HepG2 (cell line): ENCODE measurements around the gene KSR1. TPM values are rescaled to one million over a fixed set of nuclear protein-coding genes. Genes with fewer than 3 reads are reported as not detected.

Experiments
- ATAD3A ChIP-seq: sonication (generic); formaldehyde crosslinking; IDR thresholded peaks from 2 replicates; pipeline ENCODE4 v1.4.0; 2020; ENCODE audit warnings: missing genetic modification reagents
- ATF1 ChIP-seq: IDR thresholded peaks from 2 replicates; pipeline ENCODE4 v1.6.1; 2016; ENCODE audit warnings: mild to moderate bottlenecking, control low read depth
- CAMTA2 ChIP-seq: sonication (generic); formaldehyde crosslinking; IDR thresholded peaks from 2 replicates; pipeline ENCODE4 v1.4.0; 2020; ENCODE audit warnings: mild to moderate bottlenecking, missing genetic modification reagents, borderline replicate concordance
- DPF2 ChIP-seq: sonication (generic); formaldehyde crosslinking; IDR thresholded peaks from 2 replicates; pipeline ENCODE4 v1.4.0; 2020; ENCODE audit warnings: mild to moderate bottlenecking, low read depth, missing genetic modification reagents, borderline replicate concordance
- FOSL2 ChIP-seq: sonication (generic); formaldehyde crosslinking; IDR thresholded peaks from 2 replicates; pipeline ENCODE4 v1.4.0; 2020; ENCODE audit warnings: missing genetic modification reagents
- GFI1 ChIP-seq: sonication (generic); formaldehyde crosslinking; IDR thresholded peaks from 2 replicates; pipeline ENCODE4 v1.5.0; 2020; ENCODE audit warnings: missing genetic modification reagents, mild to moderate bottlenecking, borderline replicate concordance
- HES4 ChIP-seq: sonication (generic); formaldehyde crosslinking; IDR thresholded peaks from 2 replicates; pipeline ENCODE4 v1.9.0; 2021; ENCODE audit warnings: mild to moderate bottlenecking, missing genetic modification reagents, borderline replicate concordance
- HOXD1 ChIP-seq: sonication (generic); formaldehyde crosslinking; IDR thresholded peaks from 2 replicates; pipeline ENCODE4 v1.5.0; 2020; ENCODE audit warnings: missing genetic modification reagents
- KDM6A ChIP-seq: IDR thresholded peaks from 2 replicates; pipeline ENCODE4 v1.6.1; 2016; ENCODE audit warnings: low read depth
- NFATC3 ChIP-seq: sonication (generic); formaldehyde crosslinking; IDR thresholded peaks from 2 replicates; pipeline ENCODE4 v1.5.1; 2020; ENCODE audit warnings: mild to moderate bottlenecking, missing genetic modification reagents
- RORA ChIP-seq: sonication (generic); formaldehyde crosslinking; IDR thresholded peaks from 2 replicates; pipeline ENCODE4 v1.5.0; 2020; ENCODE audit warnings: mild to moderate bottlenecking, missing genetic modification reagents, moderate library complexity
- SATB2 ChIP-seq: sonication (generic); formaldehyde crosslinking; IDR thresholded peaks from 2 replicates; pipeline ENCODE4 v1.5.0; 2020; ENCODE audit warnings: missing genetic modification reagents
- SMC3 ChIP-seq: IDR thresholded peaks from 2 replicates; pipeline ENCODE4 v1.6.1; 2011; ENCODE audit warnings: low read length, improper control_type of control experiment
- SOX13 ChIP-seq, 3 experiments: fragments of 450-650 bp in 1 of 3; sonication (generic) in 1 of 3; formaldehyde crosslinking in 1 of 3; IDR thresholded peaks in 2 of 3; conservative IDR thresholded peaks in 1 of 3; 2 replicates each; pipeline versions ENCODE4 v1.5.0 to v1.6.1; 2016 to 2020; ENCODE audit warnings: antibody characterized with exemption in 1 of 3, mild to moderate bottlenecking in 1 of 3, missing compliant biosample characterization in 1 of 3, missing genetic modification reagents in 1 of 3, moderate library complexity in 1 of 3
- TEAD2 ChIP-seq: sonication (generic); formaldehyde crosslinking; IDR thresholded peaks from 2 replicates; pipeline ENCODE4 v1.9.0; 2021; ENCODE audit warnings: missing genetic modification reagents
- TERF1 ChIP-seq: sonication (generic); formaldehyde crosslinking; IDR thresholded peaks from 2 replicates; pipeline ENCODE4 v1.8.0; 2022; ENCODE audit warnings: mild to moderate bottlenecking, missing genetic modification reagents, moderate library complexity
- UBTF ChIP-seq: sonication (generic); formaldehyde crosslinking; IDR thresholded peaks from 2 replicates; pipeline ENCODE4 v1.4.0; 2020; ENCODE audit warnings: mild to moderate bottlenecking, missing genetic modification reagents
- XBP1 ChIP-seq: sonication (generic); formaldehyde crosslinking; IDR thresholded peaks from 2 replicates; pipeline ENCODE4 v1.5.0; 2020; ENCODE audit warnings: missing genetic modification reagents
- ZBTB38 ChIP-seq: sonication (generic); formaldehyde crosslinking; IDR thresholded peaks from 2 replicates; pipeline ENCODE4 v1.5.1; 2020; ENCODE audit warnings: mild to moderate bottlenecking, missing genetic modification reagents
- ZMYM2 ChIP-seq: sonication (generic); formaldehyde crosslinking; IDR thresholded peaks from 2 replicates; pipeline ENCODE4 v1.8.0; 2022; ENCODE audit warnings: mild to moderate bottlenecking, missing genetic modification reagents
- ZNF230 ChIP-seq: sonication (generic); formaldehyde crosslinking; IDR thresholded peaks from 2 replicates; pipeline ENCODE4 v1.4.0; 2020; ENCODE audit warnings: mild to moderate bottlenecking, missing genetic modification reagents
- ZNF329 ChIP-seq: sonication (generic); formaldehyde crosslinking; IDR thresholded peaks from 2 replicates; pipeline ENCODE4 v1.9.0; 2021; ENCODE audit warnings: low read depth, mild to moderate bottlenecking, missing genetic modification reagents
- ZNF530 ChIP-seq: sonication (generic); formaldehyde crosslinking; IDR thresholded peaks from 2 replicates; pipeline ENCODE4 v1.5.0; 2020; ENCODE audit warnings: low read depth, mild to moderate bottlenecking, missing genetic modification reagents
- ZNF577 ChIP-seq: sonication (generic); formaldehyde crosslinking; IDR thresholded peaks from 2 replicates; pipeline ENCODE4 v1.4.0; 2020; ENCODE audit warnings: mild to moderate bottlenecking, low read depth, missing genetic modification reagents, borderline replicate concordance
- polyA plus RNA-seq, 8 experiments: library from polyadenylated mRNA; depleted of rRNA in 3 of 8; stranded (reverse) in 7 of 8; unstranded in 1 of 8; fragments of >200 nt; fragmentation: Illumina TruSeq in 4 of 8; extraction: Trizol in 4 of 8; gene quantifications; 2 replicates each; pipeline versions ENCODE4 v1.2.1 to v1.2.3, GENCODE V29; 2011 to 2016; ENCODE audit warnings: low read depth in 4 of 8, missing spikeins in 1 of 8, mixed read lengths in 1 of 8; ENCODE audit not compliant: insufficient read depth in 1 of 8
- total RNA-seq, 5 experiments: library from RNA; depleted of rRNA; stranded (reverse); fragments of >200 nt; fragmentation: Illumina TruSeq; extraction: Trizol; gene quantifications; 2 replicates each; pipeline ENCODE4 v1.2.3, GENCODE V29; 2016; ENCODE audit warnings: low read depth in 1 of 5
- TF ChIP-seq, protein P1 (sequence below), 2 experiments: IDR thresholded peaks; 2 replicates each; pipeline ENCODE4 v1.6.1; 2011 to 2012; ENCODE audit warnings: low read length in 2 of 2, borderline replicate concordance in 1 of 2, low read depth in 1 of 2, mild to moderate bottlenecking in 1 of 2, moderate library complexity in 1 of 2

Gene KSR1
- total and polyA plus RNA-seq, 2 of the 13 experiments (the other 11 are each of a cell fraction or from before 2014, with no cell fraction given), result 10.1 to 16.6 TPM

GRCh38 chr17:27551701-27552248, 95.5 kb downstream of the KSR1 start (continued):
- TF ChIP-seq NFATC3 (CRISPR knock-in tag) (no peak), ZNF230 (no peak), TEAD2 (CRISPR knock-in tag) (no peak), CAMTA2 (CRISPR knock-in tag) (no peak), HOXD1 (CRISPR knock-in tag) (no peak), FOSL2 (peak; percentile 99), ATAD3A (CRISPR knock-in tag) (no peak), SATB2 (CRISPR knock-in tag) (no peak), ZBTB38 (CRISPR knock-in tag) (no peak), ZMYM2 (CRISPR knock-in tag) (peak; percentile 54; the same call in 1 of the 2 replicates), SOX13 (IDR thresholded peaks at IDR 0.05) (no peak), SOX13 (CRISPR knock-in tag; conservative IDR thresholded peaks at IDR 0.05 in 1 of 2, IDR thresholded peaks at IDR 0.05 in 1 of 2) (peak in 1 of 2 experiments; percentile 71; a peak in 2 of 4 replicates), KDM6A (CRISPR knock-in tag) (peak; percentile 65; the same call in 1 of the 2 replicates), GFI1 (CRISPR knock-in tag) (peak; percentile 74), TERF1 (no peak), UBTF (no peak), ZNF530 (no peak), ATF1 (CRISPR knock-in tag) (no peak), ZNF577 (CRISPR knock-in tag) (no peak), XBP1 (CRISPR knock-in tag) (no peak), DPF2 (CRISPR knock-in tag) (peak; percentile 76), HES4 (no peak), ZNF329 (CRISPR knock-in tag) (no peak), RORA (no peak), SMC3 (no peak)
- TF ChIP-seq, protein P1, sequence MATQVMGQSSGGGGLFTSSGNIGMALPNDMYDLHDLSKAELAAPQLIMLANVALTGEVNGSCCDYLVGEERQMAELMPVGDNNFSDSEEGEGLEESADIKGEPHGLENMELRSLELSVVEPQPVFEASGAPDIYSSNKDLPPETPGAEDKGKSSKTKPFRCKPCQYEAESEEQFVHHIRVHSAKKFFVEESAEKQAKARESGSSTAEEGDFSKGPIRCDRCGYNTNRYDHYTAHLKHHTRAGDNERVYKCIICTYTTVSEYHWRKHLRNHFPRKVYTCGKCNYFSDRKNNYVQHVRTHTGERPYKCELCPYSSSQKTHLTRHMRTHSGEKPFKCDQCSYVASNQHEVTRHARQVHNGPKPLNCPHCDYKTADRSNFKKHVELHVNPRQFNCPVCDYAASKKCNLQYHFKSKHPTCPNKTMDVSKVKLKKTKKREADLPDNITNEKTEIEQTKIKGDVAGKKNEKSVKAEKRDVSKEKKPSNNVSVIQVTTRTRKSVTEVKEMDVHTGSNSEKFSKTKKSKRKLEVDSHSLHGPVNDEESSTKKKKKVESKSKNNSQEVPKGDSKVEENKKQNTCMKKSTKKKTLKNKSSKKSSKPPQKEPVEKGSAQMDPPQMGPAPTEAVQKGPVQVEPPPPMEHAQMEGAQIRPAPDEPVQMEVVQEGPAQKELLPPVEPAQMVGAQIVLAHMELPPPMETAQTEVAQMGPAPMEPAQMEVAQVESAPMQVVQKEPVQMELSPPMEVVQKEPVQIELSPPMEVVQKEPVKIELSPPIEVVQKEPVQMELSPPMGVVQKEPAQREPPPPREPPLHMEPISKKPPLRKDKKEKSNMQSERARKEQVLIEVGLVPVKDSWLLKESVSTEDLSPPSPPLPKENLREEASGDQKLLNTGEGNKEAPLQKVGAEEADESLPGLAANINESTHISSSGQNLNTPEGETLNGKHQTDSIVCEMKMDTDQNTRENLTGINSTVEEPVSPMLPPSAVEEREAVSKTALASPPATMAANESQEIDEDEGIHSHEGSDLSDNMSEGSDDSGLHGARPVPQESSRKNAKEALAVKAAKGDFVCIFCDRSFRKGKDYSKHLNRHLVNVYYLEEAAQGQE (IDR thresholded peaks at IDR 0.05; ENCODE audit: borderline replicate concordance in 1 of 2, low read depth in 1 of 2, low read length in 2 of 2), result 0 out of 4 replicates have a peak, but pooled peaks of 1 of the 2 experiments have one; percentile 8
